Measurements from ENCODE around the gene EID3. TPM values are rescaled to one million over a fixed set of nuclear protein-coding genes. Genes with fewer than 3 reads are reported as not detected.

Gene EID3
- total RNA-seq, 4 donors from 2014 or later, result 0.51 to 3.4 (median 1.00) TPM

GRCh38 chr12:104350211-104351056 is 46.9 kb downstream of the EID3 start:
- H3K27me3 ChIP-seq, result no peaks in the 10 kb centered on the region
- peaks cover 0 to 85% of the 10 kb centered on the region in 2 donors for H3K36me3 ChIP-seq
- no peak for TF ChIP-seq CTCF (IDR thresholded peaks at IDR 0.05 in 4 of 5, conservative IDR thresholded peaks at IDR 0.05 in 1 of 5)
- TF ChIP-seq POLR2A (IDR thresholded peaks at IDR 0.05), result no peak
- H3K27ac ChIP-seq, result no peak overlapping the region
- DNase-seq (no peak), ATAC-seq (no peak)
- H3K4me1 ChIP-seq, result peaks cover 19 to 36% of the 10 kb centered on the region in 2 donors
- H3K9me3 ChIP-seq, result no peaks in the 10 kb centered on the region
- in situ Hi-C loops (cut with MboI; ENCODE audit: low sequenced_read_pairs in 4 of 4) (loop anchor here in 3 of 4 donors (5.0 to 10.0 kb wide), 2 partner anchors 146 to 148 kb away; no protein-coding TSS in a partner anchor), intact Hi-C loops (cut with DNase I; ENCODE audit: low total_unique reads) (no loop called here)
- H3K4me3 ChIP-seq, result no peak overlapping the region

- DNase-seq, result no peak
- intact Hi-C loops (cut with DNase I; ENCODE audit: low total_unique reads) (no loop called here), in situ Hi-C loops (cut with MboI; ENCODE audit: low sequenced_read_pairs in 4 of 4) (loop anchor here in 3 of 4 donors (5.0 to 10.0 kb wide), 2 partner anchors 147 to 149 kb away; no protein-coding TSS in a partner anchor)
- ATAC-seq, result no peak
- peaks cover 0 to 81% of the 10 kb centered on the region in 2 donors for H3K36me3 ChIP-seq
- no peaks in the 10 kb centered on the region for H3K9me3 ChIP-seq
- H3K4me1 ChIP-seq, result peaks cover 13 to 27% of the 10 kb centered on the region in 2 donors
- no peaks in the 10 kb centered on the region for H3K27me3 ChIP-seq
- no peak overlapping the region for H3K4me3 ChIP-seq
- TF ChIP-seq POLR2A (IDR thresholded peaks at IDR 0.05), result no peak
- no peak for TF ChIP-seq CTCF (IDR thresholded peaks at IDR 0.05 in 4 of 5, conservative IDR thresholded peaks at IDR 0.05 in 1 of 5)
- H3K27ac ChIP-seq, result no peak overlapping the region
These were observed 47.8 kb downstream of the EID3 start for GRCh38 chr12:104351057-104351983.

DNA sequence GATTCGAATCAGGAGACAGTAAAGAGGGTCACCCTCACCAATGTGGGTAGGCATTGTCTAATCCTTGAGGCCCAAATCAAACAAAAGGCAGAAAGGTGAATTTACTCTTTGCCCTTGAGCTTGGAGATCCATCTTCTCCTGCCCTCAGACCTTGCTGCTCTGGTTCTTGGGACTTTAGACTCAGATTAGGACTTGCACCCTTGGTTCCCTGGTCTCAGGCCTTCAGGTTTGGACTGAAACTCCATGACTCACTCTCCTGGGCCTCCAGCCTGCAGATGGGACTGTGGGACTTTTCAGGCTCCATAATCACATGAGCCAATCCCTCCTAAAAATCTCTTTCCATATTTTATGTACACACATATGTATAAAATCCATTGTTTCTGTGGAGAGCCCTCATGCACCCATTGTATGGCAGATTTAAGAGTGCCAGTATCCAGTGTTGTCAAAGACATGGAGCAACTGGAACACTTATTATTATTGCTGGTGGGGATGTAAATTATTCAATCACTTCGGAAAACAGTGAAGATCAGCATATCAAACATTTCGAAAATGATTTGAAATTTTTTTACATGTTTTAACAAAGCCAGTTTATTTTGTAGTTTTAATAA is 48.7 kb downstream of the EID3 start:
- H3K4me3 ChIP-seq, result no peak overlapping the region
- peaks cover 5 to 18% of the 10 kb centered on the region in 2 donors for H3K4me1 ChIP-seq
- DNase-seq (no peak), ATAC-seq (no peak)
- intact Hi-C loops (cut with DNase I; ENCODE audit: low total_unique reads), result no loop called here
- no peak for TF ChIP-seq POLR2A (IDR thresholded peaks at IDR 0.05)
- TF ChIP-seq CTCF (IDR thresholded peaks at IDR 0.05 in 4 of 5, conservative IDR thresholded peaks at IDR 0.05 in 1 of 5), result no peak
- in situ Hi-C loops (cut with MboI; ENCODE audit: low sequenced_read_pairs in 4 of 4), result loop anchor here in 3 of 4 donors (5.0 to 10.0 kb wide), 2 partner anchors 147 to 150 kb away; no protein-coding TSS in a partner anchor
- H3K36me3 ChIP-seq, result peaks cover 0 to 72% of the 10 kb centered on the region in 2 donors
- H3K9me3 ChIP-seq, result no peaks in the 10 kb centered on the region
- H3K27me3 ChIP-seq, result no peaks in the 10 kb centered on the region
- no peak overlapping the region for H3K27ac ChIP-seq

All from gastrocnemius medialis (tissue), 4 donors.